Mesothelial cell of epicardium (in vitro differentiated cells): ENCODE data around the gene PPP2R5D. TPM values are rescaled to one million over a fixed set of nuclear protein-coding genes. Genes with fewer than 3 reads are reported as not detected.

Experiments
- DNase-seq, 2 experiments: peaks; one replicate each; pipeline ENCODE4 v3.0.0; 2021; ENCODE audit warnings: low spot score in 2 of 2; ENCODE audit not compliant: unreplicated experiment in 2 of 2
- H3K27ac Mint-ChIP-seq: 2 replicates; pipeline ENCODE4 v1.8.0; 2021; ENCODE audit warnings: mixed read lengths
- H3K27me3 Mint-ChIP-seq: 2 replicates; pipeline ENCODE4 v1.8.0; 2021; ENCODE audit warnings: low read depth, mixed read lengths
- H3K36me3 Mint-ChIP-seq: 2 replicates; pipeline ENCODE4 v1.8.0; 2021; ENCODE audit warnings: mixed read lengths
- H3K4me1 Mint-ChIP-seq: 2 replicates; pipeline ENCODE4 v1.8.0; 2021; ENCODE audit warnings: mixed read lengths
- H3K4me3 Mint-ChIP-seq: 2 replicates; pipeline ENCODE4 v1.8.0; 2021; ENCODE audit warnings: mild to moderate bottlenecking, moderate library complexity, mixed read lengths
- H3K9me3 Mint-ChIP-seq: 2 replicates; pipeline ENCODE4 v1.8.0; 2021; ENCODE audit warnings: mixed read lengths
- total RNA-seq: library from RNA; stranded (reverse); gene quantifications from 3 replicates; pipeline ENCODE4 v1.2.1, GENCODE V29; 2021
- TF ChIP-seq, protein P1 (sequence below): fragments of 200-600 bp; sonication (generic); IDR thresholded peaks from one replicate; pipeline ENCODE4 v1.5.0; 2021; ENCODE audit warnings: antibody characterized with exemption; ENCODE audit not compliant: unreplicated experiment

The PPP2R5D gene
- total RNA-seq, 1 donor from 2014 or later = 46.2 TPM

DNA sequence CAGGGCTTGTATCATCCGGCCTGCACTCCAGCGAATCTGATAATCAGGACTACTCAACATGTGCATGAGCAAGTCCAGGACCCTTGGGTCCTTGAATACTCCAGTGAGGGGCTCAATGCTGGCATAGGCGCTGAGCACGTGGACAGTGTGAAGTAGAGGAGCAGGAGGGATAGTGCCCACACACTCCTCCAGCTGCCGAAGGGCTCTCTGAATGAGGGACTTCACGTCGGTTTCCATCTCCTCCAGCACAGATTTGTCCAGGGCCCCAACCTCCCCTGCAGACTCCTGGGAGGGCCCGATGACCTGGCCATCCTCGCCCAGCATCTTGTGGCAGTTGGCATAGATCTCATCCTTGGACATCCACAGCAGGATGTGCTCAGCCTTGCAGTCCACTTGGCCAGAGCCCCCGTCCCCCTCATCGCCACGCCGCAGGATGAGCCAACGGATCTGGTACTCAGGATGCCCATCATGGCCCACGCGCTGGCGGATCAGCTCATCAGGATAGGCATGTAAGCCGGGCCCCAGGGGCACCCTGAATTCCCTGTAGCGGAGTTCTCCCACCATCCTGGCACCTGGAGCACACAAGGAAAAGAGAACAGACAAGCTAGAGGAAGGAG lies 68.0 kb downstream of the PPP2R5D start:
- TF ChIP-seq, protein P1, sequence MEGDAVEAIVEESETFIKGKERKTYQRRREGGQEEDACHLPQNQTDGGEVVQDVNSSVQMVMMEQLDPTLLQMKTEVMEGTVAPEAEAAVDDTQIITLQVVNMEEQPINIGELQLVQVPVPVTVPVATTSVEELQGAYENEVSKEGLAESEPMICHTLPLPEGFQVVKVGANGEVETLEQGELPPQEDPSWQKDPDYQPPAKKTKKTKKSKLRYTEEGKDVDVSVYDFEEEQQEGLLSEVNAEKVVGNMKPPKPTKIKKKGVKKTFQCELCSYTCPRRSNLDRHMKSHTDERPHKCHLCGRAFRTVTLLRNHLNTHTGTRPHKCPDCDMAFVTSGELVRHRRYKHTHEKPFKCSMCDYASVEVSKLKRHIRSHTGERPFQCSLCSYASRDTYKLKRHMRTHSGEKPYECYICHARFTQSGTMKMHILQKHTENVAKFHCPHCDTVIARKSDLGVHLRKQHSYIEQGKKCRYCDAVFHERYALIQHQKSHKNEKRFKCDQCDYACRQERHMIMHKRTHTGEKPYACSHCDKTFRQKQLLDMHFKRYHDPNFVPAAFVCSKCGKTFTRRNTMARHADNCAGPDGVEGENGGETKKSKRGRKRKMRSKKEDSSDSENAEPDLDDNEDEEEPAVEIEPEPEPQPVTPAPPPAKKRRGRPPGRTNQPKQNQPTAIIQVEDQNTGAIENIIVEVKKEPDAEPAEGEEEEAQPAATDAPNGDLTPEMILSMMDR = no peak
- Mint-ChIP-seq H3K4me1 (peaks cover 35% of the 10 kb centered on the region), H3K27me3 (no peaks in the 10 kb centered on the region), H3K36me3 (peaks cover 35% of the 10 kb centered on the region), H3K27ac (peak overlapping the region; percentile 99), H3K4me3 (peak overlapping the region; percentile 95), H3K9me3 (no peaks in the 10 kb centered on the region)
- no peak for DNase-seq

DNA sequence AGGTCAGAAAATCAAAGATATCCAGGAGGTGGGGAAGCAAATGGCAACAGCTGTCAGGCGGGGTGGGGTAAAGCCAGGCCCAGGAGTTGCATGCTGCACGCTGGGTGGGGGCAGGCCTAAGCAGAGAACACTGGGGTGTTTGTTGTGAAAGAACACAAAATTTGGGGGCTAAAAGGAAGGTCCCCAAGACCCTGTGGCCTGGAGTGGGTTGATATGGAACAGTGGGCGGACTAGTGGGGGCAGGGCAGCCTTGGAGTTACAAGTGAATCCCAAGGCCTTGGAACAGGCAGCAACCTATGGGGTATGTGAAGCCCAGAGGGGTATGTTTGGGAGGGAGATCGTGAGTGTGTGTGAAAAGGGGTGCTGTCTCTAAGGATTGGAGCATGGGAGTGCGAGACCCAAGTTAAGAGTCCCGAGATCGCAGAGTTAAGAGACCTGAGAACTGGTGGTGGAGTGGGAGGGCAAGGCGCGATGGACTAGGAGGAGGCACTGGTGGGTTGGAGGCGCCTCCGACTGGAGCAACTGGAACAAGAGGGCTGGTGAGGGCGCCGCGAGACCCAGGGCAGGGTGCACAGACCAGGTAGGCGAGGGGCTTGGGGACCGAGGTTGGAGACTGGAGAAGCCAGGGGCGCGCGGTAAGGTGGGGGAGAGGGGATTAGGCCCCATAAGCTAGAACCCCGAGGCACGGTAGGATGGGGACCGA lies 68.6 kb downstream of the PPP2R5D start:
- Mint-ChIP-seq H3K27ac (peak overlapping the region; percentile 99), H3K4me3 (peak overlapping the region; percentile 95), H3K36me3 (peaks cover 32% of the 10 kb centered on the region), H3K9me3 (no peaks in the 10 kb centered on the region), H3K27me3 (no peaks in the 10 kb centered on the region), H3K4me1 (peaks cover 37% of the 10 kb centered on the region)
- DNase-seq = no peak
- TF ChIP-seq, protein P1 = no peak

DNA sequence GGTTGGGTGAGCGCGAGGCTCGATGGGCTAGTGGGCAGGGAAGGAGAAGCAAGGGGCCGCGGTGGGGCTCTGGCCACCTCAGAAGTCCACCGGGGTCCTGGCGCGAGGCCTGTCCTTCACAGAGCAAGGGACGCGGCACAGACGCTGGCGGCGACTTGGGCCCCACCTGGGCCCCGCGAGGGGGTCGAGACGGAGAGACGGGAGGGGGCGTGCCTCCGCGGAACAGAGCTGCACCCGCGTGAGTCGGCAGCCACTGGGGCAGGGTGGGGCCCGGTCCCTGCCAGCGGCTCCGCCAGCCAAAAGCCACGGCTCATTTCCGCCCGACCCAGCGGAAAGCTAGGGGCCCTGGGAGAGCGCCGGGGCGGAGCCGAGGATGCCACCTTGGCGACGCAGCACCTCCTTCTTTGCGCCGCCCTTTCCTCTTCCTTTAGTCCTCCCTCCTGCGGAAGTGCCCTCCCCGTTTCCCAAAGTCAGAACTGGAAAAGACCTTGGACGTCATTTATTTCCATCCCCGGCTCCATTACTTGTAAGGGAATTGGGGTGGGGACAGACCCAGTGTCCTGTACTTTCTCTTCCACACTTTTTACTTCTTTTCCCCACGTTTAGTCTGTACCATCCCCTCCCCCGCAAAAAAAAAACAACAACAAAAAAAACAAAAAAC lies 69.3 kb downstream of the PPP2R5D start, which contains the start of gene CUL7:
CUL7 (minus strand) TSS at position 307 of the 661 bp plus-strand sequence. CDS start 1,063 bp downstream, outside the sequence.
- peaks cover 44% of the 10 kb centered on the region for H3K4me1 Mint-ChIP-seq
- no peaks in the 10 kb centered on the region for H3K27me3 Mint-ChIP-seq
- TF ChIP-seq, protein P1 = no peak
- peak within 1 kb of the TSS; percentile 95 for H3K4me3 Mint-ChIP-seq
- H3K27ac Mint-ChIP-seq = peak within 1 kb of the TSS; percentile 99
- peaks cover 32% of the 10 kb centered on the region for H3K36me3 Mint-ChIP-seq
- DNase-seq = peak; percentile 73 to 86
- no peaks in the 10 kb centered on the region for H3K9me3 Mint-ChIP-seq

DNA sequence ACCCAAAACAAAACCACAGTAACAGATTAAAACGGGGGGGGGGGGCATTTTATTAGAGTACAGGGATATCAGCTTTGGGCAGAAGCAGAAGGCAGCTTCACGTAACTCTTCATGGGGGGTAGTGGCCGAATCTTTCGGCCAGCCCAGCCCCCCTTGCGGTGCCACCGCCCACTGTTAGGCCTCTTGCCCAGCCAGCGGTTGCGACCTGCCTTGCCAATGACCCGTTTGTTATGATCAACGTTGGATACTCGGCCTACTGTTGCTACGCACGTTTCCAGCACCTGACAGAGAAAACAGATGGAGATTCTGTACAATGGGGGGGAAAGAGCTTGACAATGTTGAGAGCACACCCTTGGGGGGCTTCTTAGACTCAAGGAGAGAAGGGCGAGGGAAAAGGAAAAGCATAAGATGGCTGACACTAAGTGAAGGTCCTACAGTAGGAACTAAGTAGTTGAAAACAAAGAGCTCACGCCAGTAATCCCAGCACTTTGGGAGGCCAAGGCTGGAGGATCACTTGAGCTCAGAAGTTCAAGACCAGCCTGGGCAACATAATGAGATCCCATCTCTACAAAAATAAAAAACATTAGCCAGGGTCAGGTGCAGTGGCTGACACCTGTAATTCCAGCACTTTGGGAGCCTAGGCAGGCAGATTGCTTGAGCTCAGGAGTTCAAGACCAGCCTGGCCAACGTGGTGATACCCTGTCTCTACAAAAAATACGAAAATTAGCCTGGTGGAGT lies 70.0 kb downstream of the PPP2R5D start:
- H3K4me1 Mint-ChIP-seq = peaks cover 48% of the 10 kb centered on the region
- H3K27ac Mint-ChIP-seq = peak overlapping the region; percentile 94
- peaks cover 29% of the 10 kb centered on the region for H3K36me3 Mint-ChIP-seq
- H3K4me3 Mint-ChIP-seq = peak overlapping the region; percentile 95
- H3K27me3 Mint-ChIP-seq = no peaks in the 10 kb centered on the region
- DNase-seq = no peak
- H3K9me3 Mint-ChIP-seq = no peaks in the 10 kb centered on the region
- TF ChIP-seq, protein P1 = no peak

DNA sequence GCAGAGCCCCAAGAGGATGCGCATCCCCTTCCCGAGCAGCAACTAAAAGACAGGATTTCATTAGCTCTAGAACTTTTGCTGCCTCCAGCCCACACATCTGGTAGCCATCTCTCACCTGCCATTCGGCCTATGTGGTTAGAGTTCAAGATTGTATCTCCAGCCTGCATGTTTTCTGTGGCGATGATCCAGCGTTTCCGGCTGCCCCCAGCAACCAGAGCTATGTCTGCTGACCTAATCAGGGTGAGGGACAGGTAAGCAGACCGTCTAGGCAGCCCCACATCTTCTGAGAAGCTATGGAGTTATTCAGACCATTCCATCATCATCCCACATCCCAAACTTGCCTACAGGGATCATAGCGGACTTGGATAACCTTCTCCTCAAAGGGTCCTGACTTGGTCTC lies 71.6 kb downstream of the PPP2R5D start:
- peaks cover 16% of the 10 kb centered on the region for H3K36me3 Mint-ChIP-seq
- TF ChIP-seq, protein P1 = no peak
- H3K4me3 Mint-ChIP-seq = no peak overlapping the region
- H3K27me3 Mint-ChIP-seq = no peaks in the 10 kb centered on the region
- H3K27ac Mint-ChIP-seq = no peak overlapping the region
- DNase-seq = no peak
- peaks cover 52% of the 10 kb centered on the region for H3K4me1 Mint-ChIP-seq
- H3K9me3 Mint-ChIP-seq = no peaks in the 10 kb centered on the region
